Activated naive CD8-positive, alpha-beta T cell treated with anti-CD3 and anti-CD28 coated beads for 36 hours (primary cell): ENCODE results near the gene LMLN. TPM values are rescaled to one million over a fixed set of nuclear protein-coding genes. Genes with fewer than 3 reads are reported as not detected.

ENCODE experiments used
- total RNA-seq, 2 experiments: library from RNA; stranded (reverse); gene quantifications; one replicate each; pipeline ENCODE4 v1.2.3, GENCODE V29; 2021

Gene LMLN
- total RNA-seq, 2 experiments from 2014 or later = 8.1 to 10.4 TPM

Other genes with a start within 250 kb of the LMLN start
- gene RUBCN, start 223.3 kb upstream of the LMLN start, total RNA-seq = 10 to 100 TPM; 23.7 to 24.7 TPM
- gene FYTTD1, start 210.3 kb upstream of the LMLN start, total RNA-seq = 10 to 100 TPM; 23.2 to 25.0 TPM
- 10 to 100 TPM; 33.6 to 34.4 TPM for gene LRCH3, start 169.0 kb upstream of the LMLN start, total RNA-seq
- 1,000 to 10,000 TPM; 1,619 to 1,626 TPM for gene RPL35A, start 10.0 kb upstream of the LMLN start, total RNA-seq